GM18951 (cell line): ENCODE data around the gene ADCY5.

Experiments used
- POLR2A ChIP-seq: IDR thresholded peaks from 4 replicates; pipeline ENCODE4 v1.6.1; 2011; ENCODE audit warnings: mild to moderate bottlenecking; ENCODE audit not compliant: insufficient read length, insufficient read depth; ENCODE audit errors: extremely low read depth
- in situ Hi-C: fragments of 300-500 bp; cut with MboI; formaldehyde crosslinking; loops from one replicate; pipeline ENCODE4 v1.12.0; 2022; ENCODE audit warnings: low sequenced_read_pairs, mixed read lengths, inconsistent platforms; ENCODE audit not compliant: unreplicated experiment

ADCY5 gene

DNA sequence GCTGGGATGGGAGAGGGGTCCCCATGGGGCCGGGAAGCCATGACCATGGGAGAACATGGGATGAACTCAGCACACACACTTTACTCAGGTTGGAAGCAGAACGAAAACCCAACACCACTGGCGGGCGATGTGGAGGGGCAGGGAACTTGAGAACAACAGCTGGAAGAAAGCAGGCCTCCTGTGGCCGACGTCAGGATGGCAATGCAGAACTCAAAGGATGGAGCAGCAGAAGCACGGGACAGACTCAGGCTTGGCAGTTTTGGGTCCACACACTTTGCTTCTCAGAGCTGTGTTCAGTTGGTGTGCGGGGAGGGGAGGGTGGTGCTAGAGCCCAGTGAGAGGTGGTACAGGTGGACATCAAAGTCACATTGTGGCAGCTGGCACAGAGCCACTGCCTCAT lies 166.4 kb downstream of the ADCY5 start:
- in situ Hi-C loops, result no loop called here
- no peak for TF ChIP-seq POLR2A

DNA sequence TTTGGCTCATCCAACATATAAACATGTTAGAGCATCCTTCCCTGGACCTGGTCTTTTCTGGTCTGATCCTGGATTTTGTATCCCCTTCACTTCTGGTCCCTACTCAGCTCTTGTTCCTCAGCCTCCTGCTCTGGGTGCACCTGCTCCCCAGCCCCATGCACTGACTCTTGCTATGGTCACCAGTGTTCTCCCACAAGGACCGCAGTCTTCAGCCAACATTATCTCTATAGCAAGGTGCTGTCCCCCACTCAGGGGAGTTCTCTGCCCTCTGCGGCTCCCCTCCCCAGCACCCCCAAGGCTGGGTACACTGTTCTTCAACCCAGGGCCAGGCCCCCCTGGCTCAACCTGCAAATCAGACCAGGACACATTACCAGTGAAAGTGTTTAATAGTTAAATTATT lies 167.0 kb downstream of the ADCY5 start:
- in situ Hi-C loops, result no loop called here
- no peak for TF ChIP-seq POLR2A

- in situ Hi-C loops, result no loop called here
- TF ChIP-seq POLR2A, result no peak
Measured at GRCh38 chr3:123281406-123281805, 167.5 kb downstream of the ADCY5 start.

GRCh38 chr3:123279121-123279520 lies 169.8 kb downstream of the ADCY5 start:
- in situ Hi-C loops, result no loop called here
- no peak for TF ChIP-seq POLR2A

DNA sequence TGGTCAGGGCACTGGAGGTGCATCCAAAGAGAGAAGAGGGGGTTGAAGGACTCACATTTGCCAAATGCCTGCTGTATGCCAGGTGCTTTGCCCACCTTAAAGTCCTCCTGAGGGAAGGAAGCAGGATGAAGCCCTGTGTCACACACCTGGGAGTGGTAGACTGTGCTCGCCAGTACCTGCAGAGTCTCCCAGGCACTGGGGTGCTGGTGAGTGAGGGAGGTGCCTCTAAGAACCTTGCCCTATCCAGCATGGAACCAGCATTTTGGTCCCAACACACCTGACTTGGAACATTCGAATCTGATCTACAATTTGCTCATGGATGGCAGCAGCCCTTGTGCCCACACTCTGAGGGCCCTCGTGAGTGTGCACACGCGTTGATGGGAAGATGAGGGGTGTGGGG lies 170.4 kb downstream of the ADCY5 start:
- TF ChIP-seq POLR2A, result no peak
- in situ Hi-C loops, result no loop called here

DNA sequence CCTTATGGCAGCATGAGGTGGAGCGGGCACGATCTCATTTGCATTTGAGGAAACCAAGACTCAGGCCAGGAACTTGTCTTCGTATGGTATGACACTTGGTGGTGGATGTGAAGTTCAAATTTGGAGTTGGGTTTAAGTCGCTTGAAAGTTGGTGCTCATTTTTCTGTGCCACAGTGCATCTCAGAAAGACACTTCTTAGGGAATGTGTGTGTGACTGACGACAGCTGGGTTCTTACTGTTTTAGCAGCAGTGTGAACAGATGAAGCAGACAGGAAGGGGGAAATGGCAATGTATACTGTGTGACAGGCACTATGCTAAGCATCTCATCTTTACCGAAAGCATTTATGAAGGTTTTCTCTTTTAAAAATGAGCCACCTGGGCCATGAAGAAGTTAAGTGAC lies 171.8 kb downstream of the ADCY5 start:
- TF ChIP-seq POLR2A, result no peak
- in situ Hi-C loops, result no loop called here

DNA sequence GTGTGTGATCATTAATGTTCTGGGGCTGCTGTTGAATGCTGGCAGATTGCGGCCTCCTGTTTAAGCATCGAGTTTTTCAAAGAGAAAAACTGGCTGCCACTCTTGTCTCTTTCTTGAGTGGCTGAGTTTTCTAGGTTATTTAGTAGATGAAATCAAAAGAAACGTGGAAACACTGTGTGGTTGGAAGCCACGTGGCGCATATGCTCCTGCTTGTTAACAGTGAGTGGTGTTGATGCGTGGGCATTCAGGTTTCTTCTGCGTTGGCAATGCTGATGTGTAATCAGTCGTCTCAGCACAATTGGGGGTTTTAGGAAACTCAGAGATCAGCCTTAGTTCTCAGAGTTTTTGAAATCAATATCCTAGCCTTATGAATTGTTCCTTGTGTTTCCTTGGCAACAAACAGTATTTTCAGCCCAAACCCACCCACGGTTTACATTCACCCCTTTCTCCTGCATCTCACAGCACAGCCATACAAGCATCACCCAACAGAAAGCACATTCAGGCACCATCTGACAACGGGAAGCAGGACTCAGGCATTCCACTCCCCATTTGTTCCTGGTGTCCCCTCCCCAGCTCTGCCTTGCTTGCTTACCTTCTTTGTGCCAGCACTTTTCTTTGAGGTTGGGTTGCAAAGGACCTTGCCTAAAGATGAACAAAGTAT lies 172.4 kb downstream of the ADCY5 start:
- in situ Hi-C loops, result no loop called here
- no peak for TF ChIP-seq POLR2A

DNA sequence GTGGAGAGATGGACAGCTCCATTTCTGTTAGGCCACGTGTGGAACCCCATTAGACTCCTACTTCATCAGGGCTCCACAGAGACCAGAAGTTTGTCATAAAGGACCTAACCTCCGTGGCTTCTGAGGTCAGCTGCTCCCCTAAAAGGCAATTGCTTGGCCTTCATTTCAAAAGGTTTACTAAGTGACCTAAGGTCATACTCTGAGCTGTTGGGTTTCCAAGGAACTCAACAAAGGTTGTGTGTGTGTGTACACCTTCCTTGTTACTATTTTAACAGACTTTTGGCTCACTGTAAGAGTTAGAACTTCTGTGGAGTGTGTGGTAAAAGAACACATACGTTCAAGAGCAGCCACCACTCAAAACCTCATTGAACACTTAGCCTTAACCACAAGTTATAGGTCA lies 173.2 kb downstream of the ADCY5 start:
- in situ Hi-C loops, result no loop called here
- no peak for TF ChIP-seq POLR2A

DNA sequence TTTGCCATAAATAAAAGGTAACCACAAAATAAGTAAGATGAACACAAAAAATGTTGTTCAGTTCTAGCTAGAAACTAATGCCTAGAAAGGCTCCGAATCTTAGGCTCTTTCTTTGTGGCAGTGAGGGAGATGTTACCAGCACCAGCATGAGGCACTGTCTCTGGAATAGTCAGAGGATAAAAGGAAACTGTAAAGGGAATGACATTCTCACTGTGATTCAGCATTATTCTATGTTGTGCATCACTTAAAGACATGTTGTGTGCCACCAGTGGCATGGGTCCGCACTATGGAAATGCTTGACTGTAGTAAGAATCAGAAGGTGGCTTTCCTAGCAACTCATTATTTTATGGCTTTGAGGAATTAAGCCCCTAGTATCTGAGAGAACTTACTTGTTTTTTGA lies 176.3 kb downstream of the ADCY5 start:
- in situ Hi-C loops, result no loop called here
- TF ChIP-seq POLR2A, result no peak

DNA sequence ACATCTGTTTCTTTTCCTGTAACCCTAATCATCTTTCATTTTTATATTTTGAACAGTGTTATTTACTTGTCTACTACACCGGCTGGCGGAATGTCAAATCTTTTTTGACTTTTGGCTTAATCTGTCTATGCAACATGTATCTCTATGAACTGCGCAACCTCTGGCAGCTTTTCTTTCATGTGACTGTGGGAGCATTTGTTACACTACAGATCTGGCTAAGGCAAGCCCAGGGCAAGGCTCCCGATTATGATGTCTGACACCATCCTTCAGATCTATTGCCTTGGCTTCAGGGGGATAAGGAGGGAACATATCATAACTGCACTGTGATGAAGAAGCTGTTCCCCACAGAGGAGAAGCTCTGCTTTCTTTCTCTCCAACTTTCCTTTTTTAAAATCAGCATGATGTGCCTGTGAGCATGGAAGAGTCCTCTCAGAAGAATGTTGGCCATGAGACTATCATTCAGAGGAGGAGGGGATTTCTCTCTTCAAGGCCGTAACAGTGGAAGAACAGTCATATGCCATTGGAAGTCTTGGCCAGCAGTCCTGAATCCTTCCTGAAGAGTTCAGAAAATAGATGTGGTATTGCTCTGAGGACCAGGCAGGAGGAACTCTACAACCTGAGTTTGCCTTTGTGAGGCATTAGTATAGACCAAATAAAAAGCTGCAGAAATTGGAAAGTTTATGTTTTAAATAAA lies 177.3 kb downstream of the ADCY5 start:
- in situ Hi-C loops, result no loop called here
- TF ChIP-seq POLR2A, result no peak

DNA sequence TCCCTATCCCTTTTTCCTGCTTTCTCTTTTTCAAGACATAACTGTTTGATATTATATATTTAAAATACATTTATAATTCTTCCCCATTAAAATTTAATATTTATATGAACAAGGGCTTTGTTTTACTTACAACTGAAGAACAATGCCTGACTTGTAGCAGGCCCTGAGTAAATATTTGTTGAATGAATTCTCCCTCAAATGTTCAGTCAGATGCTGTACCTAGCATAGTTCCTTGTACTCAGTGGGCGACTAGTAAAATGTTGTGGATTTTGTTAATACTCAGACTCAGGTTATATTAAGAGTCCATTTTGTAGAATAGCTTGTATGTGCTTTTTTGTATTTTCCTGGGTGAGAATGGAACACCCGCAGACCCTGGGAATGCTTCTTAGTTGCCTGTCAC lies 178.1 kb downstream of the ADCY5 start:
- TF ChIP-seq POLR2A, result no peak
- in situ Hi-C loops, result no loop called here

DNA sequence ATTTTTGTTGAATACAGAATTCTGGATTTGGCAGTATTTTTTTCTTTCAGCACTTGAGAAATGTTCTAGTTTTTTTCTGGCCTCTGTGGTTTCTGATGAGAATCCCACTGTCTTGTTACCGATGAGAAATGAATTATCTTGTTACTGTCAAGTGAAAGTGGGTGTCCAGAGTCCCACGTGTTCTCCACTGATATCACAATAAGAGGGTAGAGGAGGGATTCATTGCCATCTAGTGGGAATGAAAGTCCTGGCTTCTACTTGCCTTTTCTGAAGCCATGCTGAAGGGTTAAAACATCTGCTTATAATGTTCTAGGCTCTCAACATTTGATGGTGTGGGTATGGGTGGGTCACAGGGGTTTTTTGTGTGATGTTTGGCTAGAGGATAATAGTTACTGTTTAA lies 181.1 kb downstream of the ADCY5 start:
- TF ChIP-seq POLR2A, result no peak
- in situ Hi-C loops, result no loop called here

DNA sequence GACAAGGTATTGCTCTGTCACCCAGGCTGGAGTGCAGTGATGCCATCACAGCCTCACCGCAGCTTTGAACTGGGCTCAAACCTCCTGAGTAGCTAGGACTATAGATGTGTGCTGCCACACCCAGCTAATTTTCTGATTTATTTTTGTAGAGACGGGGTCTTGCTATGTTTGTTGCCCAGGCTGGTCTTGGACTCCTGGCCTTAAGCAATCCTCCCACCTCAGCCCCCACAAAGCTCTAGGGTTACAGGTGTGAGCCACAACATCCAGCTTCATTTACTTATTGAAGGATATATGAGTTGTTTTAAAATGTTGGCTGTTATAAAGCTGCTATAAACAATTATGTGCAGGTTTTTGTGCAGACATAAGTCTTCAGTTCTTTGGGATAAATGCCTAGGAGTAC lies 184.9 kb downstream of the ADCY5 start:
- no peak for TF ChIP-seq POLR2A
- in situ Hi-C loops, result no loop called here

DNA sequence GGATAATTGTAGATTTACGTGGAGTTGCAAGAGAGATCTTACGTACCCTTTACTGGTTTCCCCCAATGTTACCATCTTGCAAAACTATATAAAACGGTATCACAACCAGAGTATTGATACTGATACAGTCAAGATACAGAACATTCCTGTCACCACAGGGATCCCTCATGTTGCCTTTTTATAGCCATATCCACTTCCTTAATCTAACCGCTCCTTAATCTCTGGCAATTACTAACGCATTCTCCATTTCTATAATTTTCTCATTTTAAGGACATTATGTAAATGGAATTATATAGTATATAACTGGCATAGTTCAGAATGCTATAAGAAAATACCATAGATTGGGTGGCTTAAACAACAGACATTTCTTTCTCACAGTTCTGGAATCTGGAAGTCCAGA lies 186.0 kb downstream of the ADCY5 start:
- TF ChIP-seq POLR2A, result no peak
- in situ Hi-C loops, result no loop called here

GRCh38 chr3:123262226-123262625 lies 186.7 kb downstream of the ADCY5 start:
- in situ Hi-C loops, result no loop called here
- TF ChIP-seq POLR2A, result no peak

DNA sequence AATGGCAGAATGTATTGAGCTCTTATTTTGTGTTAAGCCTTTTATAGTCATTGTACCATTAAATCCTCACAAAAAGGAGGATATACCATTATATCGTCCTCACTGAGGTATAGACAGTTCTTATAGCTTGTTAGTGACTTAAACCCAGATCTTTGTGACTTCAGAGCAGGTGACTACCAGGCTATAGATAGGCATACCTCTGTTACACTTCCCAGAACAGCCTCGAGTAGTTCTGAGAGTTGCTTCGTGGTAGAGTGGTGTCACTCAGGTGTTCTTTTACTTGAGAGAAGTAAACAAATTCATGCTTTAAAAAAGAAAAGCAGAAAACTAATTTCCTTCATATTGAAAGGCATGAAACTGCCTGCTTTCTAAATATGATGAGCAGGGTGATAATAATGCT lies 187.2 kb downstream of the ADCY5 start:
- no peak for TF ChIP-seq POLR2A
- in situ Hi-C loops, result no loop called here
